Endothelial cell of umbilical vein (primary cell): ENCODE data around the gene CLEC2L. TPM values are rescaled to one million over a fixed set of nuclear protein-coding genes. Genes with fewer than 3 reads are reported as not detected.

Experiments used
- BruUV-seq: library from RNA; stranded (reverse); fragments of 400-500 nt; replicated peaks from 2 replicates; lab custom pipeline; 2021; lab: Mats Ljungman, UMichigan
- CTCF ChIA-PET: fragments of 300-600, 350-600 bp; sonication (Branson Sonifier 250); formaldehyde crosslinking; loops from one replicate; lab custom pipeline; 2021; ENCODE audit warnings: antibody characterized with exemption, inconsistent platforms; lab: Charles Lee
- POLR2A ChIA-PET: fragments of 300-600, 350-600 bp; sonication (Branson Sonifier 250); formaldehyde crosslinking; loops from one replicate; lab custom pipeline; 2021; ENCODE audit warnings: antibody characterized with exemption, inconsistent platforms; lab: Charles Lee
- DNase-seq: peaks from one replicate; pipeline ENCODE4 v3.0.0-alpha.2; 2011; ENCODE audit warnings: low read depth, low spot score
- FAIRE-seq: peaks from 2 replicates; lab custom pipeline; 2011; peaks lifted over from hg19 to GRCh38; lab: Jason Lieb, UNC
- H2AFZ ChIP-seq: 2 replicates; pipeline ENCODE4 v1.6.0; 2012; ENCODE audit warnings: low read depth, low read length, control low read depth, inconsistent platforms
- H3K27ac ChIP-seq: 2 replicates; pipeline ENCODE4 v1.5.1; 2011; ENCODE audit warnings: low read depth, mild to moderate bottlenecking, control low read depth, low read length, moderate library complexity; ENCODE audit not compliant: insufficient read depth
- H3K27me3 ChIP-seq, 2 experiments: 2 replicates each; pipeline versions ENCODE4 v1.6.0 to v1.6.1; 2011; ENCODE audit warnings: low read length in 2 of 2, mixed read lengths in 1 of 2; ENCODE audit not compliant: control insufficient read depth in 2 of 2, insufficient read depth in 2 of 2
- H3K36me3 ChIP-seq, 2 experiments: 2 replicates in 1 of 2; 3 replicates in 1 of 2; pipeline ENCODE4 v1.5.1; 2011; ENCODE audit warnings: low read length in 2 of 2, mild to moderate bottlenecking in 1 of 2, moderate library complexity in 1 of 2; ENCODE audit not compliant: control insufficient read depth in 2 of 2, insufficient read depth in 2 of 2; ENCODE audit errors: extremely low read depth in 1 of 2
- H3K4me1 ChIP-seq: 3 replicates; pipeline ENCODE4 v1.5.1; 2011; ENCODE audit warnings: mild to moderate bottlenecking, low read length; ENCODE audit not compliant: control insufficient read depth, insufficient read depth; ENCODE audit errors: extremely low read depth
- H3K4me2 ChIP-seq: 2 replicates; pipeline ENCODE4 v1.6.1; 2011; ENCODE audit warnings: low read length, control low read depth, mixed read lengths; ENCODE audit not compliant: insufficient read depth
- H3K4me3 ChIP-seq, 3 experiments: fragments of 200-600 bp in 1 of 3; sonication (generic), shearing (Covaris generic) in 1 of 3; replicated peaks in 1 of 3; 2 replicates each; pipeline ENCODE4 v1.5.1; 2011 to 2016; ENCODE audit warnings: control low read depth in 3 of 3, low read length in 3 of 3, mild to moderate bottlenecking in 2 of 3, inconsistent platforms in 1 of 3, low read depth in 1 of 3, moderate library complexity in 1 of 3; ENCODE audit not compliant: insufficient read depth in 1 of 3
- H3K79me2 ChIP-seq: 2 replicates; pipeline ENCODE4 v1.6.0; 2012; ENCODE audit warnings: low read length, inconsistent platforms; ENCODE audit not compliant: control insufficient read depth, insufficient read depth
- H3K9ac ChIP-seq: replicated peaks from 2 replicates; pipeline ENCODE3; 2011; ENCODE audit warnings: low read length, control low read depth; ENCODE audit not compliant: insufficient read depth; ENCODE audit errors: extremely low read depth
- H3K9me1 ChIP-seq: replicated peaks from 3 replicates; pipeline ENCODE4 v1.6.0; 2011; ENCODE audit warnings: mild to moderate bottlenecking, low read length; ENCODE audit not compliant: control insufficient read depth, insufficient read depth; ENCODE audit errors: extremely low read depth
- H3K9me3 ChIP-seq: replicated peaks from 2 replicates; pipeline ENCODE4 v1.5.1; 2012; ENCODE audit warnings: low read length, inconsistent platforms; ENCODE audit not compliant: control insufficient read depth, insufficient read depth
- H4K20me1 ChIP-seq: replicated peaks from 2 replicates; pipeline ENCODE3; 2011; ENCODE audit warnings: mild to moderate bottlenecking, low read length; ENCODE audit not compliant: control insufficient read depth, insufficient read depth; ENCODE audit errors: extremely low read depth
- CTCF ChIP-seq, 2 donors: IDR thresholded peaks; 1 replicate in 1 of 2; 2 replicates in 1 of 2; pipeline ENCODE4 v1.5.1; 2011; ENCODE audit warnings: low read length in 2 of 2, mild to moderate bottlenecking in 2 of 2, moderate library complexity in 2 of 2, control low read depth in 1 of 2, inconsistent platforms in 1 of 2, low read depth in 1 of 2; ENCODE audit not compliant: insufficient read depth in 1 of 2; ENCODE audit errors: extremely low read depth in 1 of 2
- EZH2 ChIP-seq: IDR thresholded peaks from 2 replicates; pipeline ENCODE4 v1.6.1; 2012; ENCODE audit warnings: borderline replicate concordance, low read depth, mild to moderate bottlenecking, moderate library complexity, low read length, inconsistent platforms; ENCODE audit not compliant: severe bottlenecking
- FOS ChIP-seq: IDR thresholded peaks from 2 replicates; pipeline ENCODE4 v1.6.1; 2011; ENCODE audit warnings: mild to moderate bottlenecking, low read length, moderate library complexity, borderline replicate concordance; ENCODE audit not compliant: insufficient read depth
- GATA2 ChIP-seq: IDR thresholded peaks from 2 replicates; pipeline ENCODE4 v1.7.0; 2011; ENCODE audit warnings: low read depth, mild to moderate bottlenecking, moderate library complexity, mixed read lengths, low read length; ENCODE audit not compliant: insufficient read length, insufficient read depth
- JUN ChIP-seq: IDR thresholded peaks from 2 replicates; pipeline ENCODE4 v1.6.1; 2011; ENCODE audit warnings: borderline replicate concordance, low read depth; ENCODE audit not compliant: insufficient read length, insufficient read depth
- MAX ChIP-seq: IDR thresholded peaks from 2 replicates; pipeline ENCODE4 v1.6.1; 2011; ENCODE audit not compliant: insufficient read depth, insufficient read length
- MYC ChIP-seq: IDR thresholded peaks from one replicate; pipeline ENCODE4 v1.6.1; 2011; ENCODE audit warnings: mild to moderate bottlenecking, low read depth, low read length
- POLR2A ChIP-seq: IDR thresholded peaks from 2 replicates; pipeline ENCODE4 v1.6.1; 2012; ENCODE audit warnings: low read depth, mild to moderate bottlenecking, control low read depth, low read length
- POLR2AphosphoS5 ChIP-seq: IDR thresholded peaks from 2 replicates; pipeline ENCODE4 v1.6.1; 2012; ENCODE audit warnings: low read depth, mild to moderate bottlenecking, control low read depth, low read length, moderate library complexity; ENCODE audit not compliant: insufficient read depth
- dilution Hi-C: fragments of 300-500 bp; cut with MboI; formaldehyde crosslinking; loops from one replicate; pipeline ENCODE4 v1.15.0; 2019; ENCODE audit warnings: low sequenced_read_pairs; ENCODE audit not compliant: extremely low pct_ligation_motif_present
- intact Hi-C: fragments of 100-400 bp; cut with micrococcal nuclease; formaldehyde crosslinking; loops from one replicate; pipeline ENCODE4 v1.10.0; 2022
- polyA plus RNA-seq, 4 experiments: library from polyadenylated mRNA; depleted of rRNA in 3 of 4; stranded (reverse) in 3 of 4; unstranded in 1 of 4; fragments of >200 nt; gene quantifications; 2 replicates each; pipeline versions ENCODE4 v1.2.1 to v1.2.3, GENCODE V29; 2011 to 2012; ENCODE audit warnings: missing spikeins in 1 of 4
- total RNA-seq: library from RNA; stranded (reverse); gene quantifications from 2 replicates; pipeline ENCODE4 v1.2.3, GENCODE V29; 2021

CLEC2L gene
- total and polyA plus RNA-seq, 2 donors (not counting 3 experiments of a cell fraction or from before 2014, with no cell fraction given), result not detected

GRCh38 chr7:139522830-139523198, 671 bp upstream of the CLEC2L start:
- Histone ChIP-seq H3K27ac (no peak overlapping the region), H3K79me2 (no peaks in the 10 kb centered on the region), H4K20me1 (no peaks in the 10 kb centered on the region), H3K4me1 (no peaks in the 10 kb centered on the region), H3K9ac (no peak overlapping the region), H3K27me3 (peaks cover 26 to 33% of the 10 kb centered on the region in 2 experiments), H3K9me3 (no peaks in the 10 kb centered on the region), H2AFZ (no peak overlapping the region), H3K36me3 (no peaks in the 10 kb centered on the region), H3K4me2 (no peak overlapping the region), H3K4me3 (no peak overlapping the region), H3K9me1 (no peaks in the 10 kb centered on the region)
- dilution Hi-C loops (no loop called here), intact Hi-C loops (no loop called here)
- ChIA-PET POLR2A (no interaction called here), CTCF (interaction anchor here (1.2 kb wide), 1 partner anchor 23 kb away, joined by 4 read pairs; no protein-coding TSS in a partner anchor)
- FAIRE-seq (no peak), DNase-seq (no peak)
- TF ChIP-seq POLR2AphosphoS5, result no peak
- TF ChIP-seq GATA2, result no peak
- no peak for TF ChIP-seq EZH2
- TF ChIP-seq MAX, result no peak
- no peak for TF ChIP-seq FOS
- no peak for TF ChIP-seq JUN
- no peak for TF ChIP-seq POLR2A
- TF ChIP-seq MYC, result no peak
- no peak for TF ChIP-seq CTCF (IDR thresholded peaks at IDR 0.05; ENCODE audit: extremely low read depth in 1 of 2, insufficient read depth in 1 of 2, low read depth in 1 of 2, low read length in 2 of 2)
- no TSS peak for BruUV-seq
